Measurements from ENCODE around the gene FIS1. TPM values are rescaled to one million over a fixed set of nuclear protein-coding genes. Genes with fewer than 3 reads are reported as not detected.
"Not testable (repeated sequence)": the region's sequence is repeated elsewhere in the genome, so short reads cannot be mapped to it uniquely, and the experiment has no call there.

Gene FIS1
- total RNA-seq, result 100 to 1,000 TPM; 146 to 262 (median 178) TPM
- 100 to 1,000 TPM in 1 of 2 donors, 10 to 100 TPM in 1; 83.2 to 234 TPM for polyA plus RNA-seq
- long read RNA-seq, donor 1, transcript FIS1-201 (5 exons, 734 nt), result major isoform, 74 of 81 reads
- long read RNA-seq, donor 1, partial matches to known transcripts, result 3 of 81 reads
- long read RNA-seq, donor 1, other reads (novel, unspliced or antisense), result 1 of 81 reads
- long read RNA-seq, donor 2, transcript FIS1-201 (5 exons, 734 nt), result major isoform, 111 of 117 reads
- long read RNA-seq, donor 2, partial matches to known transcripts, result 0 of 117 reads
- long read RNA-seq, donor 2, other reads (novel, unspliced or antisense), result 0 of 117 reads
- long read RNA-seq, donor 3, transcript FIS1-201 (5 exons, 734 nt), result major isoform, 81 of 92 reads
- long read RNA-seq, donor 3, partial matches to known transcripts, result 1 of 92 reads
- long read RNA-seq, donor 3, other reads (novel, unspliced or antisense), result 5 of 92 reads

- Histone ChIP-seq H3K9me3 (no peaks in the 10 kb centered on the region), H3K4me1 (ENCODE audit: insufficient read depth) (peaks cover 5% of the 10 kb centered on the region), H3K4me3 (peak within 1 kb of the TSS; percentile 82), H3K27ac (peak within 1 kb of the TSS; percentile 81 to 88), H3K36me3 (no peaks in the 10 kb centered on the region), H3K27me3 (no peaks in the 10 kb centered on the region)
- WGBS, 3 donors, result 0 to 1% (median 0%) methylated on average over 27 to 45 of the region's 45 CpGs
- DNase-seq, result peak; percentile 92 to 96 (median 92)
- intact Hi-C loops (cut with DNase I), result loop anchor here in 1 of 4 donors (5.0 to 10.0 kb wide), 2 partner anchors 77 to 370 kb away; partner anchors contain the start of genes SRRT and VGF
- TF ChIP-seq CTCF (IDR thresholded peaks at IDR 0.05) (peak in 2 of 3 donors; percentile 77 to 90), POLR2A (IDR thresholded peaks at IDR 0.05) (peak; percentile 89), EP300 (IDR thresholded peaks at IDR 0.05) (no peak)
Measured at GRCh38 chr7:101244375-101245146, at the start of gene FIS1. Gene FIS1, minus strand, starts transcription at chr7:101245081. Its CDS starts 77 bp downstream, at chr7:101245004.

- 38 to 45% (median 43%) methylated on average over 12 of the region's 12 CpGs for WGBS, 3 donors
- H3K36me3 ChIP-seq, result no peaks in the 10 kb centered on the region
- no peak for DNase-seq
- H3K27me3 ChIP-seq, result no peaks in the 10 kb centered on the region
- H3K9me3 ChIP-seq, result no peaks in the 10 kb centered on the region
- H3K4me1 ChIP-seq (ENCODE audit: insufficient read depth), result no peaks in the 10 kb centered on the region
- no peak overlapping the region for H3K27ac ChIP-seq
- no peak overlapping the region for H3K4me3 ChIP-seq
- intact Hi-C loops (cut with DNase I), result loop anchor here in 1 of 4 donors (10.0 kb wide), 1 partner anchor 399 kb away; the partner anchor contains the start of gene ACHE
- TF ChIP-seq EP300 (IDR thresholded peaks at IDR 0.05) (no peak), CTCF (IDR thresholded peaks at IDR 0.05) (no peak), POLR2A (IDR thresholded peaks at IDR 0.05) (no peak)
Measured at GRCh38 chr7:101294039-101294831, 49.4 kb upstream of the FIS1 start.

- not testable (repeated sequence) for H3K27me3 ChIP-seq; H3K9me3 ChIP-seq; H3K4me3 ChIP-seq; DNase-seq; H3K4me1 ChIP-seq (ENCODE audit: insufficient read depth); H3K27ac ChIP-seq; H3K36me3 ChIP-seq
- intact Hi-C loops (cut with DNase I), result loop anchor here in 1 of 4 donors (10.0 kb wide), 1 partner anchor 399 kb away; the partner anchor contains the start of gene ACHE
- 42 to 47% (median 45%) methylated on average over 16 of the region's 16 CpGs for WGBS, 3 donors
Measured at GRCh38 chr7:101293069-101294021, 48.5 kb upstream of the FIS1 start.

GRCh38 chr7:101292566-101292965 is 47.7 kb upstream of the FIS1 start:
- intact Hi-C loops (cut with DNase I), result loop anchor here in 1 of 4 donors (10.0 kb wide), 1 partner anchor 398 kb away; the partner anchor contains the start of gene ACHE
- H3K4me3 ChIP-seq; H3K27me3 ChIP-seq; DNase-seq; H3K27ac ChIP-seq; H3K36me3 ChIP-seq; H3K4me1 ChIP-seq (ENCODE audit: insufficient read depth); H3K9me3 ChIP-seq: not testable (repeated sequence)
- 62 to 73% (median 69%) methylated on average over 5 of the region's 5 CpGs for WGBS, 3 donors
